ENCODE data around the gene MLPH. TPM values are rescaled to one million over a fixed set of nuclear protein-coding genes. Genes with fewer than 3 reads are reported as not detected.

The MLPH gene, protein sequence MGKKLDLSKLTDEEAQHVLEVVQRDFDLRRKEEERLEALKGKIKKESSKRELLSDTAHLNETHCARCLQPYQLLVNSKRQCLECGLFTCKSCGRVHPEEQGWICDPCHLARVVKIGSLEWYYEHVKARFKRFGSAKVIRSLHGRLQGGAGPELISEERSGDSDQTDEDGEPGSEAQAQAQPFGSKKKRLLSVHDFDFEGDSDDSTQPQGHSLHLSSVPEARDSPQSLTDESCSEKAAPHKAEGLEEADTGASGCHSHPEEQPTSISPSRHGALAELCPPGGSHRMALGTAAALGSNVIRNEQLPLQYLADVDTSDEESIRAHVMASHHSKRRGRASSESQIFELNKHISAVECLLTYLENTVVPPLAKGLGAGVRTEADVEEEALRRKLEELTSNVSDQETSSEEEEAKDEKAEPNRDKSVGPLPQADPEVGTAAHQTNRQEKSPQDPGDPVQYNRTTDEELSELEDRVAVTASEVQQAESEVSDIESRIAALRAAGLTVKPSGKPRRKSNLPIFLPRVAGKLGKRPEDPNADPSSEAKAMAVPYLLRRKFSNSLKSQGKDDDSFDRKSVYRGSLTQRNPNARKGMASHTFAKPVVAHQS
- total RNA-seq = 1 to 10 TPM in 1 of 2 donors, under 1 TPM in 1; 0.75 to 1.0 TPM
- polyA plus RNA-seq (2013, experiment 1 of 2) = 1.1 TPM
- 0.58 TPM for polyA plus RNA-seq (2013, experiment 2 of 2)
- long read RNA-seq, experiment 1 = 0 reads
- long read RNA-seq, experiment 2, partial matches to known transcripts = 1 of 1 reads
- long read RNA-seq, experiment 2, other reads (novel, unspliced or antisense) = 0 of 1 reads
- long read RNA-seq, experiment 3, partial matches to known transcripts = 0 of 6 reads
- long read RNA-seq, experiment 3, other reads (novel, unspliced or antisense) = 3 of 6 reads
- long read RNA-seq, experiment 4 = 0 reads

DNA sequence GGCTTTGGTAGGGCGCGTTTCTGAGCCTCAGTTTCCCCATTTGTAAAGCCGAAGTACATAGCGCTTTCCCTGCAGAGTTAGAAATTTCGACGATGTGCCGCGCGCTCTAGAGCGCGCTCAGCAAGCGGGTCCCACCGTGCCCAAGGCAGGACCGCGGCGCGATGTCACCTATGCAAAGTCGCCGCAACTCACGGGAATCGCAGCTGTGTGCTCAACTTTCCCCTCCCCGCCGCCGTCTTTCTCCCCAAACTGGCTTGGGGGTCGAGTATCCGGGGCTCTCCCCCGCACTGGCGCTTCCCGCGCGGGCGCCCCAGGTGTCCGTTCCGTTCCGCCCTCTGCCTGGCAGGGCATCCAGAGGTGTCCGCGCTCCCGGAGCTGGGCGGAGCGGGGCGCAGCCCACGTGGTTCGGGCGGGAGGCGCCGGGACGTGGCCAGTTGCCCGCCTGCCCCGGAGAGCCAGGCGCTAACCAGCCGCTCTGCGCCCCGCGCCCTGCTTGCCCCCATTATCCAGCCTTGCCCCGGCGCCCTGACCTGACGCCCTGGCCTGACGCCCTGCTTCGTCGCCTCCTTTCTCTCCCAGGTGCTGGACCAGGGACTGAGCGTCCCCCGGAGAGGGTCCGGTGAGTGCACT, at the start of gene MLPH:
Gene MLPH (plus strand): TSS at position 433 of the 630 bp plus-strand sequence. CDS start 6,176 bp downstream, outside the sequence.
- DNase-seq = peak; percentile 80
- Histone ChIP-seq H3K36me3 (ENCODE audit: control insufficient read depth, insufficient read depth, low read length) (no peaks in the 10 kb centered on the region), H3K27ac (ENCODE audit: low read depth, low read length) (no peak within 1 kb of the TSS), H3K4me3 (ENCODE audit: low read length) (peak within 1 kb of the TSS; percentile 82), H3K27me3 (ENCODE audit: control insufficient read depth, insufficient read depth, low read length, poor library complexity, severe bottlenecking) (peaks cover 62% of the 10 kb centered on the region), H3K9me3 (ENCODE audit: control insufficient read depth, low read length) (peaks cover 15% of the 10 kb centered on the region), H3K4me1 (ENCODE audit: control insufficient read depth, insufficient read depth, low read length) (peaks cover 5% of the 10 kb centered on the region), H3K9ac (ENCODE audit: extremely low read depth, low read length, poor library complexity, severe bottlenecking) (no peak within 1 kb of the TSS)
- Mint-ChIP-seq H3K9me3 (peaks cover 20% of the 10 kb centered on the region), H3K4me3 (peak within 1 kb of the TSS; percentile 59), H3K4me1 (peaks cover 19% of the 10 kb centered on the region), H3K27me3 (ENCODE audit: insufficient read depth) (peaks cover 74% of the 10 kb centered on the region), H3K27ac (no peak within 1 kb of the TSS), H3K36me3 (ENCODE audit: low read depth) (peaks cover 4% of the 10 kb centered on the region)
- WGBS, 2 experiments (ENCODE audit: insufficient coverage in 1 of 2, insufficient read length in 1 of 2) = 1 to 2% methylated on average over 32 to 63 of the region's 63 CpGs
- TF ChIP-seq, protein P1, sequence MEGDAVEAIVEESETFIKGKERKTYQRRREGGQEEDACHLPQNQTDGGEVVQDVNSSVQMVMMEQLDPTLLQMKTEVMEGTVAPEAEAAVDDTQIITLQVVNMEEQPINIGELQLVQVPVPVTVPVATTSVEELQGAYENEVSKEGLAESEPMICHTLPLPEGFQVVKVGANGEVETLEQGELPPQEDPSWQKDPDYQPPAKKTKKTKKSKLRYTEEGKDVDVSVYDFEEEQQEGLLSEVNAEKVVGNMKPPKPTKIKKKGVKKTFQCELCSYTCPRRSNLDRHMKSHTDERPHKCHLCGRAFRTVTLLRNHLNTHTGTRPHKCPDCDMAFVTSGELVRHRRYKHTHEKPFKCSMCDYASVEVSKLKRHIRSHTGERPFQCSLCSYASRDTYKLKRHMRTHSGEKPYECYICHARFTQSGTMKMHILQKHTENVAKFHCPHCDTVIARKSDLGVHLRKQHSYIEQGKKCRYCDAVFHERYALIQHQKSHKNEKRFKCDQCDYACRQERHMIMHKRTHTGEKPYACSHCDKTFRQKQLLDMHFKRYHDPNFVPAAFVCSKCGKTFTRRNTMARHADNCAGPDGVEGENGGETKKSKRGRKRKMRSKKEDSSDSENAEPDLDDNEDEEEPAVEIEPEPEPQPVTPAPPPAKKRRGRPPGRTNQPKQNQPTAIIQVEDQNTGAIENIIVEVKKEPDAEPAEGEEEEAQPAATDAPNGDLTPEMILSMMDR (conservative IDR thresholded peaks at IDR 0.05) = no peak

DNA sequence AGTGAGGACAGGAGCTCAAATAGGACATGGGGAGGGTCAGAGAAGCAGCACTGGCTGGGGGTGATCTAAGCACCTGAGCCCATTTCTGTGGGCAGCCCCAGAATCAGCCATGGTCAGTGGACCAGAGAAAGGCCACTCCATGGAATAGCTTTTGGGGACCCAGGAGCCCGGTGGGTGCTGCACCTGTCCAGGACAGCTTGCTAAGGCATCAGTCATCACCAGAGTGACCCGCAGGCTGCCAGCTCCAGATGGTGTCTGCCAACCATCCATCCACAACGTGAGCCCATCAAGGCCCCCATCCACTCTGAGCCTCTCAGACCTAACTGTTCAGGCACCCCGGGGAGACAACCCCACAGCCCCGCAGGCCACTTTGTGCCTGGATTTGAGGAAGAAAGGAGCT, 49.5 kb upstream of the MLPH start:
- H3K27ac Mint-ChIP-seq = no peak overlapping the region
- peaks cover 11% of the 10 kb centered on the region for H3K4me1 Mint-ChIP-seq
- H3K27me3 Mint-ChIP-seq (ENCODE audit: insufficient read depth) = peaks cover 14% of the 10 kb centered on the region
- no peaks in the 10 kb centered on the region for H3K36me3 ChIP-seq (ENCODE audit: control insufficient read depth, insufficient read depth, low read length)
- WGBS, 2 experiments (ENCODE audit: insufficient coverage in 1 of 2, insufficient read length in 1 of 2) = 83 to 92% methylated on average over 3 to 5 of the region's 5 CpGs
- no peak overlapping the region for H3K4me3 Mint-ChIP-seq
- H3K9me3 ChIP-seq (ENCODE audit: control insufficient read depth, low read length) = no peaks in the 10 kb centered on the region
- no peak for DNase-seq
- no peak overlapping the region for H3K27ac ChIP-seq (ENCODE audit: low read depth, low read length)
- no peak overlapping the region for H3K4me3 ChIP-seq (ENCODE audit: low read length)
- TF ChIP-seq, protein P1 (conservative IDR thresholded peaks at IDR 0.05) = no peak
- no peaks in the 10 kb centered on the region for H3K9me3 Mint-ChIP-seq
- H3K36me3 Mint-ChIP-seq (ENCODE audit: low read depth) = no peaks in the 10 kb centered on the region
- no peak overlapping the region for H3K9ac ChIP-seq (ENCODE audit: extremely low read depth, low read length, poor library complexity, severe bottlenecking)
- H3K27me3 ChIP-seq (ENCODE audit: control insufficient read depth, insufficient read depth, low read length, poor library complexity, severe bottlenecking) = no peaks in the 10 kb centered on the region
- H3K4me1 ChIP-seq (ENCODE audit: control insufficient read depth, insufficient read depth, low read length) = no peaks in the 10 kb centered on the region

All from endodermal cell (in vitro differentiated cells).